ENCODE measurements around the gene SYNDIG1L. TPM values are rescaled to one million over a fixed set of nuclear protein-coding genes. Genes with fewer than 3 reads are reported as not detected.

SYNDIG1L gene
- total RNA-seq, 1 experiment from 2014 or later: 0.33 TPM

DNA sequence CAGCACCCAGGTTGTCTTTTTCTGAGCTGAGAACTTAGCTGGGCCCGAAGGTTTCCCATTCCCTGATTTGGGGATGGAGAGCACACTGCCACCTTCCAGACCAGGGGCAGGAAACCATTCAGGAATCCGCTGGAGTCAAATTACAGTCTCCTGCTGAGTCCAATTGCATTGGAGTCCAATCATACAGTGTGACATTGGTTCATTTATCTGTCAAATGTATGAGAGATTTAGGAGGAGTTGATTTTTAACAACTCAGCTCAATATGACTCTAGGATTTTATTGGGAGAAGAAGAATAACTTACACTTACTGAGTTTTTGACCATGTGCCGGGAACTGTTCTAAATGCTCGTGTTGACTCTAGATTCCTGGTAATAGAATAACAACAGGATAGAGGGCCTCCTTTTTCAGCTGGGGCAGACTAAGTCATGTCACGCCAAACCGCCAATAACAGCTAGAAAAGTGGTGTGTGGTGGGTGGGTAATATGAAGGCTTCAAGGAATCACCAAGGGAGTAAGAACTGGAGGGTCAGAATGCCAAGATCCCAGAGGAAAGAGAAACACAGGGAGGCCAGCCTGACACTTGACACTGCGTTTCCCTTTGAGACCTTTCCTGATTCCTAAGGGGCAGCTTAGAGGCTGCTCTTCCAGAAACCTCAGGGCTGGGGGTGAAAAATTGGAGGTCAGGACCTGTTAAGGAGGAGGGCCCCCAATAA is 11.5 kb downstream of the SYNDIG1L start:
- H3K79me1 ChIP-seq (ENCODE audit: insufficient read depth, low read depth, low read length, poor library complexity, severe bottlenecking): no peaks in the 10 kb centered on the region
- H3K56ac ChIP-seq (ENCODE audit: insufficient read length, low read depth, low read length): no peak overlapping the region
- H4K91ac ChIP-seq (ENCODE audit: insufficient read length, low read depth, low read length): no peak overlapping the region
- H3K14ac ChIP-seq (ENCODE audit: insufficient read depth, low read length): no peak overlapping the region
- H3T11ph ChIP-seq (ENCODE audit: low read length): no peak overlapping the region
- Mint-ChIP-seq H3K27me3 (ENCODE audit: low read depth) (no peaks in the 10 kb centered on the region; the same call in none of the 2 replicates), H3K9me3 (no peaks in the 10 kb centered on the region), H3K4me3 (0 out of 5 replicates have a peak overlapping the region, but pooled peaks of 1 of the 2 experiments have one; percentile 5), H3K27ac (peak overlapping the region in 2 of 3 experiments; percentile 0 to 83; a peak in 4 of 7 replicates), H3K36me3 (ENCODE audit: insufficient read depth in 1 of 3, low read depth in 3 of 3) (no peaks in the 10 kb centered on the region), H3K4me1 (peaks cover 24 to 29% of the 10 kb centered on the region in 2 experiments)
- H4K20me1 ChIP-seq (ENCODE audit: control insufficient read depth, insufficient read depth, insufficient read length): no peaks in the 10 kb centered on the region
- no peak overlapping the region for H3K9ac ChIP-seq (ENCODE audit: extremely low read depth, insufficient read length, low read length)
- TF ChIP-seq, protein P1, sequence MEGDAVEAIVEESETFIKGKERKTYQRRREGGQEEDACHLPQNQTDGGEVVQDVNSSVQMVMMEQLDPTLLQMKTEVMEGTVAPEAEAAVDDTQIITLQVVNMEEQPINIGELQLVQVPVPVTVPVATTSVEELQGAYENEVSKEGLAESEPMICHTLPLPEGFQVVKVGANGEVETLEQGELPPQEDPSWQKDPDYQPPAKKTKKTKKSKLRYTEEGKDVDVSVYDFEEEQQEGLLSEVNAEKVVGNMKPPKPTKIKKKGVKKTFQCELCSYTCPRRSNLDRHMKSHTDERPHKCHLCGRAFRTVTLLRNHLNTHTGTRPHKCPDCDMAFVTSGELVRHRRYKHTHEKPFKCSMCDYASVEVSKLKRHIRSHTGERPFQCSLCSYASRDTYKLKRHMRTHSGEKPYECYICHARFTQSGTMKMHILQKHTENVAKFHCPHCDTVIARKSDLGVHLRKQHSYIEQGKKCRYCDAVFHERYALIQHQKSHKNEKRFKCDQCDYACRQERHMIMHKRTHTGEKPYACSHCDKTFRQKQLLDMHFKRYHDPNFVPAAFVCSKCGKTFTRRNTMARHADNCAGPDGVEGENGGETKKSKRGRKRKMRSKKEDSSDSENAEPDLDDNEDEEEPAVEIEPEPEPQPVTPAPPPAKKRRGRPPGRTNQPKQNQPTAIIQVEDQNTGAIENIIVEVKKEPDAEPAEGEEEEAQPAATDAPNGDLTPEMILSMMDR (conservative IDR thresholded peaks at IDR 0.05): no peak
- H2BK20ac ChIP-seq (ENCODE audit: low read depth, low read length, poor library complexity, severe bottlenecking): no peak overlapping the region
- no peak overlapping the region for H3K18ac ChIP-seq (ENCODE audit: insufficient read length, low read depth, low read length)
- no peaks in the 10 kb centered on the region for H3K27me3 ChIP-seq (ENCODE audit: insufficient read depth, low read length)
- H3K4me2 ChIP-seq (ENCODE audit: insufficient read depth, insufficient read length, low read length): peak overlapping the region; percentile 14
- H3K4ac ChIP-seq (ENCODE audit: low read depth, low read length): no peak overlapping the region
- H2AK5ac ChIP-seq (ENCODE audit: insufficient read length, low read length): no peak overlapping the region
- H4K8ac ChIP-seq (replicated peaks; ENCODE audit: insufficient read length, low read depth, low read length): no peak overlapping the region
- no CpG with 5 or more reads among the region's 7 CpGs for WGBS (ENCODE audit: extremely low coverage, insufficient read length, low lambda C conversion rate)
- H3K79me2 ChIP-seq (ENCODE audit: insufficient read depth, low read length): no peaks in the 10 kb centered on the region
- H2BK120ac ChIP-seq (ENCODE audit: low read depth, low read length, poor library complexity, severe bottlenecking): no peak overlapping the region
- H3K23ac ChIP-seq (ENCODE audit: insufficient read length, low read depth, low read length): no peak overlapping the region
- peaks cover 5% of the 10 kb centered on the region; the same call in 1 of the 2 replicates for H3K4me1 ChIP-seq (ENCODE audit: insufficient read depth, low read length)
- DNase-seq: no peak
- no peaks in the 10 kb centered on the region for H3K9me3 ChIP-seq (ENCODE audit: control insufficient read depth, low read depth, low read length)
- H2BK5ac ChIP-seq (ENCODE audit: insufficient read length, low read length): no peak overlapping the region
- no peak overlapping the region for H3K27ac ChIP-seq (ENCODE audit: insufficient read length, low read depth, low read length)
- no peak overlapping the region for H2BK12ac ChIP-seq (ENCODE audit: insufficient read length, low read depth, low read length)
- H4K5ac ChIP-seq (ENCODE audit: insufficient read length, low read depth, low read length): no peak overlapping the region
- no peaks in the 10 kb centered on the region for H3K23me2 ChIP-seq (ENCODE audit: insufficient read length, low read depth, low read length, poor library complexity, severe bottlenecking)
- no peak overlapping the region for H2AFZ ChIP-seq (ENCODE audit: low read length)
- no peak overlapping the region for H2BK15ac ChIP-seq (ENCODE audit: low read depth, low read length)
